Measurements from ENCODE around the gene ABCA8.
"Not testable (repeated sequence)": the region's sequence is repeated elsewhere in the genome, so short reads cannot be mapped to it uniquely, and the experiment has no call there.

The ABCA8 gene

DNA sequence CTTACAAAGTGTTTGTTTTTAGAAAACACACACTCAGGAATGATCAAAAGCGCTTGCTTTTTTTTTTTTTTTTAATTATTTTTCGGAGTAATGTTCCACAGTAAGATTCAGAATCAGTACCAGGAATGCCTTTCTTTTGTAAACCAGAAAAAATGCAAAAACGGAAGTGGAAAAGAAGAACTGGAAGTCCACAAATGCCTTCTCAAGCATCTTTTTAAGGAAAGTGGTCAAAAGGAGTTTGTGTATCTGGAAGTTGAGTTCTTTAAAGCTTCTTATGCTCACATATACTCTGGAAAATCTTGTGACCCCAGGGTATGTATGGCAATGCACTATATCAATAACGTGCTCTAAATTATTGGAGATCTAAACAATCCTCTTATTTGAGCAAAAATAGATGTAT, 126.0 kb downstream of the ABCA8 start:
- no peak for DNase-seq (ENCODE audit: low read depth)

DNA sequence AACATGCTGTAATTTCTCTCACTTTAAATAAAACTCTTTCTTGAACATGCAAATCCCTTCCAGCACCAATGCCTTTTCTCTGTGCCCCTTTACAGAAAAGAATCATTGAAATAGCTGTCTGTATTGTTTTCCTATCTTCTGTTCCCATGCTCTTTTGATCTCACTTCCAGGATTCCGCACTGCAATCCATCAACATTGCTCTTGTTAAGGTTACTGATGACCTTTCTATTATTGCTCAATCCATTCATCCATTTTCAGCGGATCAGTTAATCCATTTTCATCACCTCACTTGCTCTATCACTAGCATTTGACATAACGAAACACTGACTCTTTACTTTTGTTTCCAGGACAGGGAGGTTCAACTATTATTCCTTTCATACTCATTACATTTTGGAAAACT, 130.5 kb downstream of the ABCA8 start:
- DNase-seq (ENCODE audit: low read depth), result no peak

GRCh38 chr17:68824185-68824584, 131.0 kb downstream of the ABCA8 start:
- not testable (repeated sequence) for DNase-seq (ENCODE audit: low read depth)

GRCh38 chr17:68822719-68823289, 132.4 kb downstream of the ABCA8 start:
- DNase-seq (ENCODE audit: low read depth), result no peak

DNA sequence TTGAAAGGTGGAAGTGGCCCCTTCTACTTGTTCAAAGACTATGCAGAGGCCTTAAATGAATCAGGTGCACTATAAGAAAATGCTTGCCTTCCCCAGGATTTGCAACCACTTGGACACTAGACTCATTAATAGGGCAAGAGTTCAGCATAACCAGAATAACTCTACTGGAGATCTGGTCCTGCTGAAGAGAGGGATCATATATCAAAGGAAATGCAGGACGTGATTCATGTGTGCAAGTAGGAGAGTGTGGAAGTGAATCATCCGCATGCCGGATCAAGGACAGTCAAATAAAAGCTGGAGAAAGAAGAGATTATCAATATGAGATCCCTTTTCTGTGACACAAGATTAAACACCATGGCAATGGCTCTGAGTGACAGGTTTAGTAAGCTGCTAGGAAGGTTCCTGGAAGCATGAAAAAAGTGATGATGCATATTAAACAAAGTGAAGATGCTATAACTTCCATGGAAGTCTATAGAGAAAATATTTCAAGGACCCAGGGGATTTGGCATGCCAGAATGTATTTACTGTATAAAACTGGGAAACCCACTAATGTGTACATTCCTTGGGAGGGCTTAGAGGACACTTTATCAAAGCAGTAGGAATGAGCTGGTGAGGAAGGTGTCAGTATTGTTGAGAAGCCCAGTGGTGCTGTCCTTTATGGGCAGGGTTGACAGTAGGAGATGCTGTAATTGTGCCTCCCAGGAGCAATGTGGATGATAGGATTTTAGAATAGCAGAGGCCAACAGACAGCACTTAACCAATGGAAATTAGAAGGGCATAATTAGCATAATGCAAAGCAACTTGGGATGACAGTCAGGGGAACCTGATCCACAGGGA, 133.1 kb downstream of the ABCA8 start:
- DNase-seq (ENCODE audit: low read depth), result peak; percentile 71

DNA sequence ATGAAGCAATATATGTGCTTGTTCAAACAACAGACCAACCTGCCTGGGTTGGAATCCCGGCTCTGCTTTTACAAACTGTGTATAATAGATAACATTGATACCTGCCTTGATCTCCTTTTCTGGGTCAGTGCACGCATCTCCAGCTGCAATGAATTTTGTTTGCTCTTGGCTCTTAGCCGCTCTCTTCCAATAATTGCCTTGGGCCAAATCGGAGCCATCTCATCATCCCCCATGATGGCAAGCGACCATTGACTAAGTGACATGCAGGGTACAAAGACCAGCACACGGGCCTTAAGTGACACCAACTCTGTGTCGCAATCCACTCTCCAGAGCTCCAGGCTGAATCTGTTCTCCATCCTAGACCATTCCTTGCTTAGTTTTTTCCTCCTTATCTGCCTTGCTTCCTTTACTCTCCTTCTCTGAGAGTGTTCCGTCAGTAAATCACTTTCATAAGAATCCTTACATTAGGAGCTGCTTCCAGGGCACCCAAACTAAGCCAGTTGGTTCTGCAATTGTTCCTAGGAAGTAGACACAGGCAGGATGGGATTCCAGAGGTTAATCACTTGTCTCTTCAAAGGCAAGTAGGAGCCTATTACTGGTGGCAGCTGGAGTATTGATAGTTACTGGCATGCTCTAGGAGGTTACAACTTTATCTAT, 134.2 kb downstream of the ABCA8 start:
- no peak for DNase-seq (ENCODE audit: low read depth)

DNA sequence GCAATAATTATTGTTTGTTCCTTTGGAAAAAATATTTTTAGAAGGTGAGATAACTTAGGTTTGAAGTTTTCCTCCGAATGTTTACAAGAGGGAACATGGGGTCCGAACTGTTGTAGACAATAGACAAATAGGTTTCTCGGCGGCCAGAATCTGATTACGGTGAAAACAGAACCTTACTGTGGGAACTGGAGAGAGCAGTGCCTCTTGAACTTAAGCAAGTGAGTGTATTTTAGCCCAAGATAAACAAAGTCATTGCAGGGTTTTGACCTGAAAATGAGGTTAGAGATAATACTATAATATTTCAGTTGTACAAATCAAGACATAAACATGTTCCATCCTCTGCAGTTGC, 134.7 kb downstream of the ABCA8 start:
- no peak for DNase-seq (ENCODE audit: low read depth)

DNA sequence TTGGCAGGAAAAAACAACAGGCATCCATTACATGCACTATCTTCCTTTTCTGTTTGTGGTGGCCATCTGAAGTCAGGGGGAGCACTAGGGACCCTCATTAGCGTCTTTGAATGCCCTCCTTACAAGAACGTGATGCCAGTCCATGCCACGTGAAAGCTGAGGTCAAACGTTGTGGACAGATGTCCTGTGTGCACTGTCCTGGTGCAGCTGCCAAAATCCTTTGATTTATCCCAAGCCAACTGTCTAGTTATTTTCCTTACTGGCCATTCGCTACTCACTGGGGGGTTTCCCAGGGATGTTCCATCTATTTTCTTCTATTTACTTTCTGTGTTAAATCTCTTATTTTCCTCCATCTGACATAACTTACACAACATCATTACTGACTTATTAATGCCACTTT, 135.7 kb downstream of the ABCA8 start:
- no peak for DNase-seq (ENCODE audit: low read depth)

Measured in GM04504 (cell line).